ENCODE data around the gene ZBTB16. TPM values are rescaled to one million over a fixed set of nuclear protein-coding genes. Genes with fewer than 3 reads are reported as not detected.

The ZBTB16 gene
- total RNA-seq, 1 donor from 2014 or later, result 21.9 TPM

DNA sequence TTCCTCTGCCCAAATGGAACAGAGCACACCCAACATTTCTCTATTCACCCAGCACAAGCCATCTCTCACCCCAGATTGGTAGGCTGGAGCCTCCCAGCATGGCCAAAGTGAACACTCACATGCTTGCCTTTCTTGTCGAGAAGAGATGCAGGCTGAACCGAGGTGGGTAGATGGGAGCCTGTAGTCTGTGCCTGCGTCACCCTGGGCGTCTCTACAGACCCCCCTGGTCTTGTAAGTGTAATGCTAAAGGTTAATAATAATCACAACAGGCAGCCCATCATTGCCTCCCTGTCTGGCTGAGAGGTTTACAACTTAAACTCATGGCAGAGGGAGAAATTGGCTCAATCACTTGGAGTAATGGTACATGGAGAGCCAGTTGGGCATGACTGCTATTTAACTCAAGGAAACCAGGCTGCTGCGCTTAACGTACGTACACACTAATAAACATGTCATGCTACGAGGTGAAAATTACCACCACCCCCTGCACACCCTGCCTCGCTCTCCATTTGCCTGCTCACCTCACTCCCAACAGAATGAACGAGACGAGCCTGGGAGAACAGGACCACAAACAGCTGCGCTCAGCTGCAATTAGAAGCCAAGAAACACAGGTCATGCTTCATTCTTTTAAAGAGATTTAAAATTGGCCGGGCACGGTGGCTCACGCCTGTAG, 9.1 kb upstream of the ZBTB16 start:
- no peak overlapping the region for H3K27ac Mint-ChIP-seq (ENCODE audit: unreplicated experiment)
- no peaks in the 10 kb centered on the region for H3K9me3 Mint-ChIP-seq (ENCODE audit: low read depth)
- no peak overlapping the region for H3K4me3 Mint-ChIP-seq (ENCODE audit: unreplicated experiment)
- TF ChIP-seq, protein P1, sequence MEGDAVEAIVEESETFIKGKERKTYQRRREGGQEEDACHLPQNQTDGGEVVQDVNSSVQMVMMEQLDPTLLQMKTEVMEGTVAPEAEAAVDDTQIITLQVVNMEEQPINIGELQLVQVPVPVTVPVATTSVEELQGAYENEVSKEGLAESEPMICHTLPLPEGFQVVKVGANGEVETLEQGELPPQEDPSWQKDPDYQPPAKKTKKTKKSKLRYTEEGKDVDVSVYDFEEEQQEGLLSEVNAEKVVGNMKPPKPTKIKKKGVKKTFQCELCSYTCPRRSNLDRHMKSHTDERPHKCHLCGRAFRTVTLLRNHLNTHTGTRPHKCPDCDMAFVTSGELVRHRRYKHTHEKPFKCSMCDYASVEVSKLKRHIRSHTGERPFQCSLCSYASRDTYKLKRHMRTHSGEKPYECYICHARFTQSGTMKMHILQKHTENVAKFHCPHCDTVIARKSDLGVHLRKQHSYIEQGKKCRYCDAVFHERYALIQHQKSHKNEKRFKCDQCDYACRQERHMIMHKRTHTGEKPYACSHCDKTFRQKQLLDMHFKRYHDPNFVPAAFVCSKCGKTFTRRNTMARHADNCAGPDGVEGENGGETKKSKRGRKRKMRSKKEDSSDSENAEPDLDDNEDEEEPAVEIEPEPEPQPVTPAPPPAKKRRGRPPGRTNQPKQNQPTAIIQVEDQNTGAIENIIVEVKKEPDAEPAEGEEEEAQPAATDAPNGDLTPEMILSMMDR (IDR thresholded peaks at IDR 0.05), result no peak
- peaks cover 65% of the 10 kb centered on the region for H3K27me3 Mint-ChIP-seq (ENCODE audit: low read depth)
- no peaks in the 10 kb centered on the region for H3K4me1 Mint-ChIP-seq (ENCODE audit: low read depth)
- DNase-seq (ENCODE audit: low spot score), result no peak
- no peaks in the 10 kb centered on the region for H3K36me3 Mint-ChIP-seq (ENCODE audit: low read depth)

- H3K36me3 Mint-ChIP-seq (ENCODE audit: low read depth), result no peaks in the 10 kb centered on the region
- DNase-seq (ENCODE audit: low spot score), result no peak
- peaks cover 67% of the 10 kb centered on the region for H3K27me3 Mint-ChIP-seq (ENCODE audit: low read depth)
- H3K4me1 Mint-ChIP-seq (ENCODE audit: low read depth), result no peaks in the 10 kb centered on the region
- H3K4me3 Mint-ChIP-seq (ENCODE audit: unreplicated experiment), result no peak overlapping the region
- TF ChIP-seq, protein P1 (IDR thresholded peaks at IDR 0.05), result no peak
- no peaks in the 10 kb centered on the region for H3K9me3 Mint-ChIP-seq (ENCODE audit: low read depth)
- no peak overlapping the region for H3K27ac Mint-ChIP-seq (ENCODE audit: unreplicated experiment)
Measured at GRCh38 chr11:114051558-114051957, 8.0 kb upstream of the ZBTB16 start.

GRCh38 chr11:114052160-114052559, 7.4 kb upstream of the ZBTB16 start:
- TF ChIP-seq, protein P1 (IDR thresholded peaks at IDR 0.05), result no peak
- Mint-ChIP-seq H3K27ac (ENCODE audit: unreplicated experiment) (no peak overlapping the region), H3K4me3 (ENCODE audit: unreplicated experiment) (no peak overlapping the region), H3K27me3 (ENCODE audit: low read depth) (peaks cover 67% of the 10 kb centered on the region), H3K9me3 (ENCODE audit: low read depth) (no peaks in the 10 kb centered on the region), H3K4me1 (ENCODE audit: low read depth) (no peaks in the 10 kb centered on the region), H3K36me3 (ENCODE audit: low read depth) (no peaks in the 10 kb centered on the region)
- DNase-seq (ENCODE audit: low spot score), result no peak

DNA sequence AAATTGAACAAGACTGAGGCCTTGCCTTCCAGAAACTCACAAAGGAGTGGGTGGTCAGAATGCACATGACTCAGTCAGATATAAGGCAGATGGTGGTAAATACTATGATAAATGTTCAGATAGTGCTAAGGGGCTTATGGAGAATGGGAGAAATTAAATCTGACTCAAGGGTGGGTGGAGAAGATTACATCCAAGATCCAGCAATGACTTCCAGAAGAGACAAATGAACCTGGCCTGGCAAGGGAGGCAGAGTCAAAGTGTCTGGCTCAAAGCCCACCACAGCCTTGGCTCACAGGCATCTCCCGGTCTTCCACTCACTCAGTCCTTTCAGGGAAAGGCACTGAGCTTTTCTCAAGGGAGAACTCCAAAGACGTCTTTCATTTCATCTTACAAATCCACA, 6.1 kb upstream of the ZBTB16 start:
- Mint-ChIP-seq H3K9me3 (ENCODE audit: low read depth) (no peaks in the 10 kb centered on the region), H3K36me3 (ENCODE audit: low read depth) (no peaks in the 10 kb centered on the region), H3K27me3 (ENCODE audit: low read depth) (peaks cover 65% of the 10 kb centered on the region), H3K27ac (ENCODE audit: unreplicated experiment) (no peak overlapping the region), H3K4me1 (ENCODE audit: low read depth) (peaks cover 5% of the 10 kb centered on the region), H3K4me3 (ENCODE audit: unreplicated experiment) (no peak overlapping the region)
- TF ChIP-seq, protein P1 (IDR thresholded peaks at IDR 0.05), result no peak
- no peak for DNase-seq (ENCODE audit: low spot score)

DNA sequence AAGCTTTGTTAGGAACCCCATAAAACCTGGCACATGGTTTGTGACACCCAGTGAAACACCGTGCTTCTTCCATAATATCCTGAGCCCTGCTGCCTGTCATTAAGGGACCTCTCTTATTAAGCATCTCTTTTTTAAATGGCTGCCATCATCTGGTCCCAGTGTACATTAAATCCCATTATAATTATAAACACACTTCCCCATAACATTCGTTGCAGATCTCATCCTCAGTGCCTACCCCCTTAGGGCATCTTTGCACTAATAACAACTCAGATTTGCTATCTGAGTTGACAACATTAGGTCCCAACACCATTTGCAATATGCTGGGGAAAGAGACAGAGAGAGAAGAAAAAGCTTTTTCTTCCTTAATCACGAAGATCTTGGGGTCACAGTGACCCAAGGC, 4.7 kb upstream of the ZBTB16 start:
- peaks cover 11% of the 10 kb centered on the region for H3K4me1 Mint-ChIP-seq (ENCODE audit: low read depth)
- H3K4me3 Mint-ChIP-seq (ENCODE audit: unreplicated experiment), result no peak overlapping the region
- H3K9me3 Mint-ChIP-seq (ENCODE audit: low read depth), result no peaks in the 10 kb centered on the region
- H3K36me3 Mint-ChIP-seq (ENCODE audit: low read depth), result no peaks in the 10 kb centered on the region
- TF ChIP-seq, protein P1 (IDR thresholded peaks at IDR 0.05), result no peak
- H3K27me3 Mint-ChIP-seq (ENCODE audit: low read depth), result peaks cover 58% of the 10 kb centered on the region
- no peak overlapping the region for H3K27ac Mint-ChIP-seq (ENCODE audit: unreplicated experiment)
- no peak for DNase-seq (ENCODE audit: low spot score)
